PC-9 (cell line): ENCODE measurements around the gene BLM. TPM values are rescaled to one million over a fixed set of nuclear protein-coding genes. Genes with fewer than 3 reads are reported as not detected.

Experiments
- BruUV-seq: library from RNA; stranded (reverse); fragments of 400-500 nt; replicated peaks from 2 replicates; lab custom pipeline; 2021; lab: Mats Ljungman, UMichigan
- CTCF ChIA-PET: fragments of 300-600 bp; sonication (Branson Sonifier 250); formaldehyde crosslinking; loops from one replicate; lab custom pipeline; 2022; ENCODE audit warnings: antibody characterized with exemption; lab: Charles Lee
- POLR2A ChIA-PET: fragments of 300-600 bp; sonication (Branson Sonifier 250); formaldehyde crosslinking; loops from one replicate; lab custom pipeline; 2022; ENCODE audit warnings: antibody characterized with exemption; ENCODE audit not compliant: unreplicated experiment; lab: Charles Lee
- DNase-seq, 2 experiments: peaks; one replicate each; pipeline versions ENCODE4 v3.0.0 to v3.0.0-alpha.2; 2015 to 2022; ENCODE audit warnings: mixed read lengths in 1 of 2
- H2AFZ ChIP-seq: fragments of 200-600 bp; sonication (generic); 2 replicates; pipeline ENCODE4 v1.8.1; 2017; ENCODE audit warnings: antibody characterized with exemption
- H3F3A ChIP-seq: fragments of 200-600 bp; sonication (generic); 2 replicates; pipeline ENCODE4 v1.8.1; 2017; ENCODE audit warnings: antibody characterized with exemption, mild to moderate bottlenecking, low read depth; ENCODE audit not compliant: insufficient read depth
- H3K27ac ChIP-seq: fragments of 200-600 bp; sonication (generic); 2 replicates; pipeline ENCODE4 v1.6.1; 2016; ENCODE audit warnings: mixed run types
- H3K27me3 ChIP-seq: fragments of 200-600 bp; sonication (generic); 2 replicates; pipeline ENCODE4 v1.6.1; 2016; ENCODE audit warnings: low read depth, mixed run types; ENCODE audit not compliant: insufficient read depth
- H3K36me3 ChIP-seq: fragments of 200-600 bp; sonication (generic); 2 replicates; pipeline ENCODE4 v1.6.1; 2016; ENCODE audit warnings: low read depth, mixed run types
- H3K4me1 ChIP-seq: fragments of 200-600 bp; sonication (generic); replicated peaks from 2 replicates; pipeline ENCODE4 v1.6.1; 2016; ENCODE audit warnings: mixed run types; ENCODE audit not compliant: insufficient read depth
- H3K4me2 ChIP-seq: fragments of 200-600 bp; sonication (generic); 2 replicates; pipeline ENCODE4 v1.6.1; 2017; ENCODE audit warnings: mixed run types
- H3K4me3 ChIP-seq: fragments of 200-600 bp; sonication (generic); 2 replicates; pipeline ENCODE4 v1.6.1; 2016; ENCODE audit warnings: mixed run types
- H3K79me2 ChIP-seq: fragments of 200-600 bp; sonication (generic); 2 replicates; pipeline ENCODE4 v1.6.1; 2017; ENCODE audit warnings: low read depth, mixed run types
- H3K9me2 ChIP-seq: fragments of 200-600 bp; sonication (generic); 2 replicates; pipeline ENCODE4 v1.8.1; 2017; ENCODE audit warnings: mild to moderate bottlenecking; ENCODE audit not compliant: insufficient read depth
- H3K9me3 ChIP-seq: fragments of 200-600 bp; sonication (generic); 2 replicates; pipeline ENCODE4 v1.8.1; 2016; ENCODE audit warnings: low read depth; ENCODE audit not compliant: insufficient read depth
- H4K20me1 ChIP-seq: fragments of 200-600 bp; sonication (generic); 2 replicates; pipeline ENCODE4 v1.8.1; 2017; ENCODE audit not compliant: insufficient read depth
- EZH2 ChIP-seq: fragments of 200-600 bp; sonication (generic); IDR thresholded peaks from 2 replicates; pipeline ENCODE4 v1.8.0; 2017; ENCODE audit warnings: antibody characterized with exemption, low read depth
- intact Hi-C: fragments of 100-400 bp; cut with micrococcal nuclease; formaldehyde crosslinking; loops from one replicate; pipeline ENCODE4 v1.10.0; 2022; ENCODE audit not compliant: unreplicated experiment
- total RNA-seq: library from RNA; stranded (reverse); gene quantifications from 2 replicates; pipeline ENCODE4 v1.2.3, GENCODE V29; 2021
- TF ChIP-seq, protein P1 (sequence below): fragments of 200-600 bp; sonication (generic); conservative IDR thresholded peaks from 2 replicates; pipeline ENCODE4 v1.6.1; 2017; ENCODE audit warnings: mixed run types, antibody characterized with exemption, mild to moderate bottlenecking, moderate library complexity

Gene BLM
- total RNA-seq, 1 experiment from 2014 or later, result 19.1 TPM

DNA sequence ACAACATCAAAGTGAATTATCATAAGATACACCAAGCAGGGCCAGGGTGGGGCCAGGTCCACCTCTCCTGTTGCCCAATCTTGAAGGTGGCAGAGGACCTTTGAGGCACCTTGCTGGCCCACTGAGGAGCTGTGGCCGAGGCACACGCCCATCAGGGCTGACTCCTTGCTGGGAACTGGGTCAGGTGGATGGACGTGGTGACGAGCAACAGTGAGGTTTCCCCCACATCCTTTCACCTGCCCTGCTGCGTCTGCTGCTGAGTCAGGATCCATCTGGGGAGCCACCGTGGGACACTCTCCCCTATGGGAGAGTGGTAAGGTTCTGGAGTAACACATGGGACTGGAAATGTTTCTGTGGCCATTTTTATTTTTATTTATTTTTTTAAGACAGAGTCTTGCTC, 134.0 kb downstream of the BLM start:
- H3K27me3 ChIP-seq, result no peaks in the 10 kb centered on the region
- CTCF ChIA-PET, result no interaction called here
- intact Hi-C loops, result no loop called here
- no peak overlapping the region for H3K4me3 ChIP-seq
- DNase-seq, result no peak
- H3K9me3 ChIP-seq, result no peaks in the 10 kb centered on the region
- TF ChIP-seq EZH2, result no peak
- TF ChIP-seq, protein P1, sequence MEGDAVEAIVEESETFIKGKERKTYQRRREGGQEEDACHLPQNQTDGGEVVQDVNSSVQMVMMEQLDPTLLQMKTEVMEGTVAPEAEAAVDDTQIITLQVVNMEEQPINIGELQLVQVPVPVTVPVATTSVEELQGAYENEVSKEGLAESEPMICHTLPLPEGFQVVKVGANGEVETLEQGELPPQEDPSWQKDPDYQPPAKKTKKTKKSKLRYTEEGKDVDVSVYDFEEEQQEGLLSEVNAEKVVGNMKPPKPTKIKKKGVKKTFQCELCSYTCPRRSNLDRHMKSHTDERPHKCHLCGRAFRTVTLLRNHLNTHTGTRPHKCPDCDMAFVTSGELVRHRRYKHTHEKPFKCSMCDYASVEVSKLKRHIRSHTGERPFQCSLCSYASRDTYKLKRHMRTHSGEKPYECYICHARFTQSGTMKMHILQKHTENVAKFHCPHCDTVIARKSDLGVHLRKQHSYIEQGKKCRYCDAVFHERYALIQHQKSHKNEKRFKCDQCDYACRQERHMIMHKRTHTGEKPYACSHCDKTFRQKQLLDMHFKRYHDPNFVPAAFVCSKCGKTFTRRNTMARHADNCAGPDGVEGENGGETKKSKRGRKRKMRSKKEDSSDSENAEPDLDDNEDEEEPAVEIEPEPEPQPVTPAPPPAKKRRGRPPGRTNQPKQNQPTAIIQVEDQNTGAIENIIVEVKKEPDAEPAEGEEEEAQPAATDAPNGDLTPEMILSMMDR, result no peak
- H4K20me1 ChIP-seq, result no peaks in the 10 kb centered on the region
- no peaks in the 10 kb centered on the region for H3K9me2 ChIP-seq
- H3K4me1 ChIP-seq, result no peaks in the 10 kb centered on the region
- no peak overlapping the region for H3K27ac ChIP-seq
- no peaks in the 10 kb centered on the region; the same call in 1 of the 2 replicates for H3F3A ChIP-seq
- POLR2A ChIA-PET, result no interaction called here
- no peak overlapping the region for H3K4me2 ChIP-seq
- no peaks in the 10 kb centered on the region for H3K36me3 ChIP-seq
- H3K79me2 ChIP-seq, result no peaks in the 10 kb centered on the region
- no peak overlapping the region for H2AFZ ChIP-seq
- BruUV-seq, result no TSS peak

DNA sequence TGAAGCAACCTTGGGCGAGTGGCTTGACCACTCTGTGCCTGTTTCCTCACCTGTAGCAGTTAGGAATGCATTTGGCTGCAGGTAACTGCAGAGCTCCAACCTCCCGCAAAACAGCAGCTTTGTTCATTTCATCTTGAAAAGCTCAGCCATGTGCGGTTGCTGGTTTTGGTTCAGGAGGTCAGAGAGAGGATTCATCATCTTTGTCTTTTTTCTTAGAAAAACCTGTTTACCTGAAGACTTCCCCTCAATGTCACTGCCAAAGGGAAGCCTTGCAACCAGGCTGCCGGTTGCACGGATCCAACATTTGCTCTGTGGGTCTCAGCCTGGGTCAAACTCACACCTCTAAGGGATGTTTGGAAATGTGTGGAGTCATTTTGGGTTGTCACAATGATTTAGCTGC, 134.8 kb downstream of the BLM start:
- H3K36me3 ChIP-seq, result no peaks in the 10 kb centered on the region
- no peak overlapping the region for H3K4me2 ChIP-seq
- H3K9me3 ChIP-seq, result no peaks in the 10 kb centered on the region
- CTCF ChIA-PET, result no interaction called here
- no TSS peak for BruUV-seq
- H4K20me1 ChIP-seq, result no peaks in the 10 kb centered on the region
- no peaks in the 10 kb centered on the region; the same call in 1 of the 2 replicates for H3F3A ChIP-seq
- H3K27ac ChIP-seq, result no peak overlapping the region
- no peak overlapping the region for H2AFZ ChIP-seq
- H3K27me3 ChIP-seq, result no peaks in the 10 kb centered on the region
- no peak overlapping the region for H3K4me3 ChIP-seq
- no peak for DNase-seq
- no peaks in the 10 kb centered on the region for H3K9me2 ChIP-seq
- TF ChIP-seq, protein P1, result no peak
- TF ChIP-seq EZH2, result no peak
- H3K79me2 ChIP-seq, result no peaks in the 10 kb centered on the region
- POLR2A ChIA-PET, result no interaction called here
- intact Hi-C loops, result no loop called here
- H3K4me1 ChIP-seq, result peaks cover 6% of the 10 kb centered on the region; the same call in 1 of the 2 replicates

DNA sequence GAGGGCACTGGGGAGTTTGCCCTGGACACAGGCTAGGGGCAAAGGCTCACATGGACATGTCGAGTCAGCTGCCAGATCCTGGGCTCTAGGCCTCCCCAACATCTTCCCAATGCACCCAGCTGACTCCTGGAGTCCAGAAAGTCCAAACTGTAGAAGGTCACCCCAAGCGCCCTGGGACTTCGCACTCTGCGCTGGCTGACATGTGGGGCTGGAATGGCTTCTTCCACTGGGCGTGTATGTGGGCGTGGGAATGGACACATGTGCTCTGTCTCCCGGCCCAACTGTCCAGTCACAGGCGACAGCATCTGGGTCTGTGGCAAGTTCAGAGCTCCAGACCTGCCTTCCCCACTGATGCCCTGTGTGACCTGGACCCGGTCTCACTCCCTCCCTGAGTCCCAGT, 138.0 kb downstream of the BLM start:
- Histone ChIP-seq H3K79me2 (no peaks in the 10 kb centered on the region), H3K27ac (no peak overlapping the region), H3K4me1 (peaks cover 17% of the 10 kb centered on the region), H3K9me3 (no peaks in the 10 kb centered on the region), H3K4me2 (no peak overlapping the region), H3K4me3 (no peak overlapping the region), H2AFZ (no peak overlapping the region), H4K20me1 (no peaks in the 10 kb centered on the region), H3K36me3 (no peaks in the 10 kb centered on the region), H3F3A (peaks cover 5% of the 10 kb centered on the region), H3K27me3 (no peaks in the 10 kb centered on the region), H3K9me2 (no peaks in the 10 kb centered on the region)
- DNase-seq, result no peak
- POLR2A ChIA-PET, result no interaction called here
- intact Hi-C loops, result no loop called here
- CTCF ChIA-PET, result no interaction called here
- no TSS peak for BruUV-seq
- no peak for TF ChIP-seq EZH2
- TF ChIP-seq, protein P1, result no peak
